ENCODE results near the gene ST7. TPM values are rescaled to one million over a fixed set of nuclear protein-coding genes. Genes with fewer than 3 reads are reported as not detected.

The ST7 gene
- total and polyA plus RNA-seq, 2 of the 13 experiments (the other 11 are each of a cell fraction or from before 2014, with no cell fraction given): 17.3 to 23.5 TPM

- Histone ChIP-seq H4K20me1 (ENCODE audit: insufficient read depth, low read length) (peaks cover 7% of the 10 kb centered on the region; the same call in 1 of the 2 replicates), H3K36me3 (replicated peaks in 1 of 2; ENCODE audit: control insufficient read depth in 1 of 2, insufficient read depth in 2 of 2, low read length in 2 of 2) (peaks cover 1 to 5% of the 10 kb centered on the region in 2 experiments; a peak in 1 of 5 replicates), H3K9ac (ENCODE audit: insufficient read depth, low read depth, low read length) (no peak overlapping the region), H3K79me2 (ENCODE audit: insufficient read depth, low read length) (no peaks in the 10 kb centered on the region), H3K27ac (ENCODE audit: extremely low read length, insufficient read depth, low read length) (no peak overlapping the region), H2AFZ (ENCODE audit: low read length) (no peak overlapping the region), H3K27me3 (ENCODE audit: control insufficient read depth in 1 of 2, insufficient read depth in 2 of 2, low read length in 2 of 2) (no peaks in the 10 kb centered on the region), H3K4me3 (replicated peaks in 1 of 3; ENCODE audit: insufficient read depth in 1 of 3, low read depth in 2 of 3, low read length in 3 of 3) (no peak overlapping the region), H3K9me3 (ENCODE audit: low read length) (no peaks in the 10 kb centered on the region), H3K4me2 (ENCODE audit: low read depth, low read length) (no peak overlapping the region), H3K4me1 (ENCODE audit: insufficient read depth, low read length) (peaks cover 12% of the 10 kb centered on the region)
- FAIRE-seq (no peak), ATAC-seq (no peak), DNase-seq (ENCODE audit: low spot score) (no peak)
- in situ Hi-C loops (cut with HindIII; ENCODE audit: extremely low pct_ligation_motif_present, low pct_unique_long_range_greater_than_20kb): no loop called here
- intact Hi-C loops (cut with micrococcal nuclease; ENCODE audit: unreplicated experiment): loop anchor here (1.0 kb wide), 1 partner anchor 196 kb away; no protein-coding TSS in a partner anchor
- WGBS (ENCODE audit: low lambda C conversion rate): 100% methylated on average over 1 of the region's 1 CpG
- BruUV-seq (replicated peaks): no TSS peak
- POLR2A ChIA-PET: no interaction called here
- CTCF ChIA-PET (ENCODE audit: low intra/inter-chr PET ratio, low total read pairs): interaction anchor here (0.6 to 2.9 kb wide), 3 partner anchors 142 to 208 kb away, joined by 3 to 24 read pairs (median 9); no protein-coding TSS in a partner anchor
- no peak for TF ChIP-seq HNF1A (IDR thresholded peaks at IDR 0.05; ENCODE audit: low read depth)
- TF ChIP-seq HNF1A (CRISPR knock-in tag; IDR thresholded peaks at IDR 0.05; ENCODE audit: borderline replicate concordance): no peak
- no peak for TF ChIP-seq ZNF235 (CRISPR knock-in tag; IDR thresholded peaks at IDR 0.05; ENCODE audit: borderline replicate concordance)
- TF ChIP-seq RELA (CRISPR knock-in tag; IDR thresholded peaks at IDR 0.05): no peak
- no peak for TF ChIP-seq ZBTB37 (CRISPR knock-in tag; IDR thresholded peaks at IDR 0.05)
- TF ChIP-seq ZFP91 (CRISPR knock-in tag; IDR thresholded peaks at IDR 0.05; ENCODE audit: borderline replicate concordance): no peak
- TF ChIP-seq ZNF761 (CRISPR knock-in tag; conservative IDR thresholded peaks at IDR 0.05): no peak
- no peak for TF ChIP-seq ZNF513 (CRISPR knock-in tag; conservative IDR thresholded peaks at IDR 0.05)
- TF ChIP-seq ZMYM3 (CRISPR knock-in tag; IDR thresholded peaks at IDR 0.05): no peak
- no peak for TF ChIP-seq ZNF550 (CRISPR knock-in tag; IDR thresholded peaks at IDR 0.05; ENCODE audit: borderline replicate concordance)
- TF ChIP-seq ATF7 (IDR thresholded peaks at IDR 0.05): no peak
- no peak for TF ChIP-seq ATF7 (CRISPR knock-in tag; IDR thresholded peaks at IDR 0.05)
- no peak for TF ChIP-seq ATAD3A (CRISPR knock-in tag; IDR thresholded peaks at IDR 0.05)
- TF ChIP-seq TSC22D2 (CRISPR knock-in tag; IDR thresholded peaks at IDR 0.05; ENCODE audit: borderline replicate concordance): no peak
These were observed 173.4 kb downstream of the ST7 start for GRCh38 chr7:117126676-117127075.
